ENCODE measurements around the gene FLNB.

- TF ChIP-seq EZH2phosphoT487 (IDR thresholded peaks at IDR 0.05; ENCODE audit: insufficient read depth, low read depth): no peak
- no peak for TF ChIP-seq EZH2 (IDR thresholded peaks at IDR 0.05; ENCODE audit: insufficient read depth, poor library complexity, severe bottlenecking)
Measured at GRCh38 chr3:58044691-58045483, 36.7 kb downstream of the FLNB start.

Measured in GM23248 (cell line).